AG04449 (cell line): ENCODE measurements around the gene NPAS3.

Experiments used
- CTCF ChIA-PET: fragments of 350-600 bp; formaldehyde crosslinking; extraction: SDS; loops from one replicate; lab custom pipeline; 2021; ENCODE audit warnings: antibody characterized with exemption; lab: Yijun Ruan, JAX
- POLR2A ChIA-PET: fragments of 400-600, 350-600 bp; formaldehyde crosslinking; extraction: SDS; loops from one replicate; lab custom pipeline; 2020; ENCODE audit warnings: antibody characterized with exemption, inconsistent platforms; lab: Yijun Ruan, JAX
- DNase-seq: peaks from one replicate; pipeline ENCODE4 v3.0.0-alpha.2; 2010; ENCODE audit warnings: low read depth, low spot score
- H3K4me3 ChIP-seq: 2 replicates; pipeline ENCODE4 v1.5.1; 2011; ENCODE audit warnings: low read depth, mild to moderate bottlenecking, control low read depth, low read length
- CTCF ChIP-seq: IDR thresholded peaks from one replicate; pipeline ENCODE4 v1.5.1; 2011; ENCODE audit warnings: mild to moderate bottlenecking, moderate library complexity, low read length, control low read depth, inconsistent platforms; ENCODE audit not compliant: insufficient read depth; ENCODE audit errors: missing control alignments

The NPAS3 gene

GRCh38 chr14:33754261-33754660 lies 815.6 kb downstream of the NPAS3 start:
- no peak for DNase-seq
- no peak for TF ChIP-seq CTCF
- H3K4me3 ChIP-seq = no peak overlapping the region
- ChIA-PET CTCF (interaction anchor here (1.1 to 1.7 kb wide), 3 partner anchors 10 to 38 kb away, joined by 3 to 4 read pairs (median 3); no protein-coding TSS in a partner anchor), POLR2A (no interaction called here)

GRCh38 chr14:33755358-33755757 lies 816.7 kb downstream of the NPAS3 start:
- TF ChIP-seq CTCF = no peak
- ChIA-PET POLR2A (no interaction called here), CTCF (interaction anchor here (1.7 kb wide), 1 partner anchor 9 kb away, joined by 4 read pairs; no protein-coding TSS in a partner anchor)
- no peak for DNase-seq
- no peak overlapping the region for H3K4me3 ChIP-seq

- DNase-seq = no peak
- CTCF ChIA-PET = interaction anchor here (1.0 kb wide), 1 partner anchor 36 kb away, joined by 4 read pairs; no protein-coding TSS in a partner anchor
- POLR2A ChIA-PET = no interaction called here
- no peak overlapping the region for H3K4me3 ChIP-seq
- no peak for TF ChIP-seq CTCF
Observed at GRCh38 chr14:33756833-33757232, 818.2 kb downstream of the NPAS3 start.

GRCh38 chr14:33758547-33758946 lies 819.9 kb downstream of the NPAS3 start:
- no peak overlapping the region for H3K4me3 ChIP-seq
- ChIA-PET POLR2A (no interaction called here), CTCF (no interaction called here)
- no peak for DNase-seq
- no peak for TF ChIP-seq CTCF

- CTCF ChIA-PET = no interaction called here
Observed at GRCh38 chr14:33762161-33762851, 823.6 kb downstream of the NPAS3 start.

More at GRCh38 chr14:33762161-33762851, 823.6 kb downstream of the NPAS3 start:
- H3K4me3 ChIP-seq = no peak overlapping the region
- POLR2A ChIA-PET = no interaction called here
- TF ChIP-seq CTCF = no peak
- DNase-seq = no peak
